HG02885 (cell line): ENCODE measurements around the gene GMEB2.
A peak's percentile ranks its signal among the peaks of the same experiment; 100 is the strongest.
"Not testable (repeated sequence)": the region's sequence is repeated elsewhere in the genome, so short reads cannot be mapped to it uniquely, and the experiment has no call there.

ENCODE experiments used
- ATAC-seq: cut with Tn5 transposase; IDR thresholded peaks from one replicate; pipeline ENCODE4 v1.9.1; 2021; ENCODE audit warnings: mild to moderate bottlenecking; ENCODE audit not compliant: unreplicated experiment, poor library complexity

Gene GMEB2

DNA sequence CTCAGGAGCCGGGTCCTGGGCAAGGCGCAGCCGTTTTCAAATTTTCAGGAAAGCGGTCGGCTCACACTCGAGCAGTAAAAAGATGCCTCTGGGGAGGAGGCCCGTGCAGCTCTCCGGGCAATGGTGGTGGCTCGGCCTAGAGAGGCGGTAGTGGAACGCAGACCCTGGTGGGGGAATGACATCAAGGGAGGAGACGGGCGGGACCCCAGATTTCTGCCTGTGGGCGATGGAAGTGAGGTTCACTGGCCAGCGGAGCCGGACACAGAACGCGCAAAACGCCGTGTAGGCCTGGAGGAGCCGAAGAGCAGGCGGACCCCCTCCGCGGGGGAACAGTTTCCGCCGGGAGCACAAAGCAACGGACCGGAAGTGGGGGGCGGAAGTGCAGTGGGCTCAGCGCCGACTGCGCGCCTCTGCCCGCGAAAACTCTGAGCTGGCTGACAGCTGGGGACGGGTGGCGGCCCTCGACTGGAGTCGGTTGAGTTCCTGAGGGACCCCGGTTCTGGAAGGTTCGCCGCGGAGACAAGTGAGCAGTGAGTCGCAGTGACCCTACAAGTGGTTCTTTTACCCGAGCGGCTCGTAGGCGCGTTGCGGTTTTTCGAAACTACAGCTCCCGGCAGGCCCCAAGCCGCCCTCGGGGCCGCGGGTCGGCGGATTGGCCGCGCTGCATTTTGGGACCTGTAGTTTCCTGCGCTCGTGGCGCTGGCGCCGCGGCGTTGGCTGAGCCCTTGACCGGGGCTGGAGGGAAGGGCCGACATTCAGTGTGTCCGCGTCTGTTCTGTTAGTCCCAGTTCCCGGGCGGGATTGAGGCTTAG is 31.2 kb upstream of the GMEB2 start, which contains the start of gene RTEL1:
Gene RTEL1, plus strand, starts transcription at position 376 of the 812 bp plus-strand sequence. CDS start 1,091 bp downstream, outside the sequence.
- ATAC-seq: peak; percentile 86

DNA sequence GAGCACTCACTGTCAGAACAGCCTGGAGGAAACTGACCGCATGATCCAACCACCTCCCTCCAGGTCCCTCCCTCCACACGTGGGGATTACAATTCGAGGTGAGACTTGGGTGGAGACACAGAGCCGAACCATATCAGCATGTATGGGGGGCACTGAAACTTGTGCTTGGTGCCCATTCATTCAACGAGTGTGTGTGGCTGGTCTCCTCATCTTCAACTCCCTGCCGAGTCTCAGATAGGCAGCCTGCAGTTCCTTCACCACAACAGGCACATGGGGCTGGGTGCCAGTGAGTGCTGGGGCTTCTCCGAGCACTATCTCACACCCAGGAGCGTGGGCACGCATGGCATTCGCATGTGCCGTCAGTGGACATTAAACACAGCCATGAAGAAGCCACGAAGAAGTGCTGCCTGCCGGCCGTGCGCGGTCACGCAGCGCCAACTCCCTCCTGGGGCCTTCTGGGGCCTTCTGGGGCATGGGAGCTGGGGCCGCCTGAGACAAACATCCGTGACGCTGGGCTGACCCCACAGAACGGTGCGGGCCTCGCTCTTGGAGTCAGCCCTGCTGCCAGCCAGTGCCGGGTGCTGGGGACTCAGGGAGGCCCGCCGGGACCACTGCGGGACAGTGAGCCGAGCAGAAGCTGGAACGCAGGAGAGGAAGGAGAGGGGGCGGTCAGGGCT is 30.5 kb upstream of the GMEB2 start:
- peak; percentile 5 for ATAC-seq

DNA sequence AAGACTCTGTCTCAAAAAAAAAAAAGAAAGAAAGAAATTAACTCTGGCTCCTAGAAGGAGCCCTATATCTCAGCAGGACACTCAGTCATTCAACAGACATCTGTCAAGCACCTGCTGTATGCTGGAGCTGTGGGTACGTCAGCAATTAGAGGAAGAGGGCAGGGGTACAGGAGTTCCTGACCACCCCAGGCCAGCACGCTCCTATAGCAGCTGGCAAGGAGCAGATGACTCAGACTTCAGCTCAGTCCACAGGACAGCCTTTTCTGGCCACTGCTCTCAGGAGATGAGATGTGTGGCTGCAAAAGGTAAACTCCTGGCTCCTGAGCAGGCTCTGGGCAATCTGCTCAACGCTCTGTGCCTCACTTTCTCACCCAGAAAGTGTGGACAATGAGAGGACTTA is 29.6 kb upstream of the GMEB2 start:
- no peak for ATAC-seq

DNA sequence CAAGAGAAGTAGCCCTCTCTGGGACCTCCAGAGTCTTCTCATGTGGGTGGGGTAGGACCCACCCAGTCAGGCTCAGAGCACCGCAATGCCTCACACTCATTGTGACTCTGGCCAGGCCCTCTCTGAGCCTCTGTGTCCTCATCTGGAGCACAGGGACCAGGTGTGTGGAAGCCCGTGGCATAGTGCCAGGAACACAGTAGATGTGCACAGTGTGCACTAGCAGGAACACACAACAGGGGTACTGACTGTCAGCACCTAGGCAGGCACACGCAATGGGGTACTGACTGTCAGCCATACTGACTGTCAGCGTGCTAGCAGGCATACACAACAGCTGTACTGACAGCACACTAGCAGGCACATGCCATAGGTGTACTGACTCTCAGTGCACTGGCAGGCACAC is 28.3 kb upstream of the GMEB2 start:
- ATAC-seq: no peak

DNA sequence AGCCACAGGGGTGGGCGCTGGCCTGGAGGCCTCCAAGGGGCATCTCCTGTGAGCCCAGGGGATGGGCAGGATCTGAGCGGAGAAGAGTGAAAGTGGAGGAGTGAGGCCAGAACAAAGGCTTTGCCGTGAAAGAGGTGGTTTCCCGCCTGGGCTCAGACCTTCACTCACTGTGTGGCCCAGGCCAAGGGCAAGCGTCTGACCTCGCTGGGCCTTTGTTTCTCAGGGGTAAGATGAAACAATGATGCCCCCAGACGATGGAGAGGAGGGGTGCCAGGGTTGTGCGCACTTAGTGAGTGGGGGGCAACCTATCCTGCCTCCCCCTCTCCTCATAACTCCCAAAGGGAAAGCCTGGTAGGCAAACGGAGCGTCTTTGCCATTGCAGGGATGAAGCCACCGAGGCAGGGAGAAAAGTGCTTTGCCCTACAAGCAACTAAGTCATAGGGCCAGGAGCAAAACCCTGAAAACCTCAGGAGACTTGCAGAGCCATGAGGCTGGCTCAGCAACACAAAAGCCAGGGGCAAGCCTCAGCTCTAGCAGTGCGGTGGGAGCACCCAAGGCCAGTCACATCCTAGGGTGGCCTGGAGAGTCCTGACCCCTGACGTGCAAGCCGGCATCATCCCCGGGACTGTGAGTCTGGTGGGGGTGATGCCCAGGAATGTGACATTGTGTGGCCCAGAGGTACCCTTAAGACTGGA is 27.2 kb upstream of the GMEB2 start:
- ATAC-seq: no peak

DNA sequence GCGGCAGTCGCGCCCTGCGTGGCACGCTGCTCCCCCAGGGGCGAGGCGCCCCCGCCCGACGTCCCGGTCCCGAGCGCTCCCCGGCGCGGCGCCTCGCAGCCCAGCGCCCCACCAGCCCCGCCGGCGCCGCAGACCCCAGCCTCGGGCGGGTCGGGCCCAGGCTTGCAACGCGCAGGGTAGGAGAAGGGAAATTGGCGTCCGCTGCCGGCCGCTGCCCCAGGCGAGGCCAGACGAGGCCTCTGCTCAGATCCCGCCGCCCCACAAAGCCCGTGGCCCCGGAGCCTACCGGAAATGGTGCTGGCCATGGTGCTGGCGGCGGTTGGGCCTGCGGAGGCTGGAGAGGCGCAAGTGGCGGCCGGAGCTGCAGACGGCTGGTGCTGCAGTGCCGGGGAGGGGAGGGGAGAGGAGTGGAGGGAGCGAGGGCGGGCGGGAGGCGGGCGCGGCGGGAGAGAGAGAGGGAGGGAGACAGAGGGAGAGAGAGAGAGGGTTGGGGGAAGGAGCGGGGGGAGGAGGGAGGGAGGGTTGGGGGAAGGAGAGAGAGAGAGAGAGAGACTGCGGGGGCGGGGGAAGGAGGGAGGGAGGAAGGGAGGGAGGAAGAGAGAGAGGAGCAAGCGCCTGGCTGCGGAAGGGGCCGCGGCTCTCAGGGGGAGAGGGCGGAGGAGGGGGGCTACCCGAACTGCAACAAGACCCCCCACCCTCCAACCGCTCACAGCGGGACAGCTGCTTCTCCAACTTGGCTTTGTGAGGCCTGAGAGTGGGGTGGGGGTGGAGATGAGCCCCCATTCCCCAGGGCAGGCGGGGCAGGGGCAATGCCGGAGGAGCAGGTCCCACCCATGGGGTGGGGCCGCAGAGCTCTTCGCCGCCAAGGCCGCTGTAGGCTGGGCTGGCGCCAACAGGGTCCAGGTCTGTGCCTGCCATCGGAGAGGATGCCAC is 26.4 kb upstream of the GMEB2 start, which contains the start of gene STMN3:
Gene STMN3, minus strand, starts transcription at position 384 of the 933 bp plus-strand sequence. Its CDS starts 79 bp downstream, at position 305.
- no peak for ATAC-seq

DNA sequence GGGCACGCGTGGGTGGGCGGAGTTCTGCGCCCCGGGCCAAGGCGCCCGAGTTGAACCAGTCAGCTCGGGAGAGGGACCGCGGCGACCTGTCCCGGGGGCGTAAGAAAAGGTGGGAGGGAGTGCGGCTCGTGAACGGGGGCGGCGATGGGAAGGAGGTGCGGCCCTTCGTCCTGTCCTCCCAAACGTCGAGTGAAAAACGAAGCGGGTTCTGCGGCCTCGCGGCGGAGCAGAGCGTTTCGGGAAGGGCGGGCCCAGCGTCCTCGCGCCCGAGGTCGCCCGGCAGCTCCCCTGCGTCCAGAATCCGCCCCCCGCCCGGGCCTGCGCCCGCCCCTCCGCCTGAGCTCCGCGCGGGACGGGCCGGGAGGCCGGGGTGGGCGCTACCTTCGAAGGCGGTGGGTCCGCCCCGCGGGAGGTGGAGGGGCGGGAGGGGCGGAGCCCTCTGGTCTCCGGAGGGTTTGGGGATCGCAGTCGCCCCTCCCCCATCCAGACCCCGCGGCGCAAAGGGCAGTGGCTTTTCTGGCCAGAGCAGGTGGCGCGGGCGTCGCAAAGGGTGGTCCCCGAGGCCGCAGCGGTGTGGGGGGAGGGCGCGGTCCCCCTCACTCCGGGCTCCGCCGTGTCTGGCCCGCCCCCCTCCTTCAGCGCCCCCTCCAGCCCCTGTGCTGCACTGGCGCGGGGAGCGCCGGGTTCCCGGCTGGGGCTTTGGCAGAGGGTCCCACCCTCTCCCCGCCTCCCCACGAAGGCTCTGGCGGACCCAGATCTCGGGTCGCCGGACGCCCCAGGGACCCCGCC is 25.5 kb upstream of the GMEB2 start:
- no peak for ATAC-seq

DNA sequence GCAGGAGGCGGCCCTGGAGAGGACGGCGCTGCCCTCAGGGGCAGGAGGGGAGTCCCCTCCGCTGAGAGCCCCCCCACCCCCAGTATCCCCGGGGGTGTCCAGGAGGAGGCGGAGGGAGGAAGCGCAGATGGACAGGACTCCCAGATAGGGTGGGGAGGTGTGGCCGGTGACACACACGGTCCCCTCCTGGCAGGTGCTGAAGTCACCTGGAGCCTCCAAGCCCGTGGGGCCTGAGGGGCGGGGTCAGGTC is 25.0 kb upstream of the GMEB2 start:
- ATAC-seq: no peak

DNA sequence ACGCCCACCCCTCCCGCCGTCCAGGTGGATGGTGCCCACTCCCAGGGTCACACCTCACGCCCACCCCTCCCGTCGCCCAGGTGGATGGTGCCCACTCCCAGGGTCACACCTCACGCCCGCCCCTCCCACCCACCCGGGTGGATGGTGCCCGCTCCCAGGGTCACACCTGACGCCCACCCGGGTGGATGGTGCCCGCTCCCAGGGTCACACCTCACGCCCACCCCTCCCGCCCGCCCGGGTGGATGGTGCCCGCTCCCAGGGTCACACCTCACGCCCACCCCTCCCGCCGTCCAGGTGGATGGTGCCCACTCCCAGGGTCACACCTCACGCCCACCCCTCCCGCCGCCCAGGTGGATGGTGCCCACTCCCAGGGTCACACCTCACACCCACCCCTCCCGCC is 23.6 kb upstream of the GMEB2 start:
- ATAC-seq: not testable (repeated sequence)

DNA sequence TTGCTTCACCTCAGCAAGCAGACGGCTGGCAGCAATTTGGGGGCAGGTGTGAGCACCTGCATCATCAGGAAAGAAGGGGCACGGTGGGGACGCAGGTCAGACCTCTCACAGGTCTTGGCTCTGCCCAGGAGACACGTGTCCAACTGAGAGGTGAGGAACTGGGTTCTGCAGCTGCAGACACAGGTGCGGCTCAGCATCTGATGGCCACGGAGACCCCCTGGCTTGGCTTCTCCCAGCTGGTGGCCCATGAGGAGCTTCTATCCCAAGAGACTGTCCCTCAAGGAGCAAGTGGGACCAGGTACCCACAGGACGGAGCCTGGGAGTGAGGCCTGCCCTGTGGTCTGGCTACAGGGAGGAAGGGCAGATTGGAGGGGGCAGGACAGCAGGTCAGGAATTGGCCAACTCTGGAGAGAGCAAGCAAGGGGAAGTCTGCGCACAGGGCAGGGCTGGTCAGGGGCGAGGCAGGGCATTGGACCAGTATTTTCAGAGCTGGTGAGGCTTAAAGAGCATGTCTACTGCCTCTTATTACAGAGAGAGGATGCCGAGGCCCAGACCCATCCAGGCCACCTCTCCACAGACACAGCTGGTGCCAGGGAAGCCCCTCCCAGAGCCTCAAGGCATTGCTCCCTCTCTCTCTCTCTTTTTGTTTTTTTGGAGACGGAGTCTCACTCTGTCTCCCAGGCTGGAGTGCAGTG is 22.1 kb upstream of the GMEB2 start:
- no peak for ATAC-seq

DNA sequence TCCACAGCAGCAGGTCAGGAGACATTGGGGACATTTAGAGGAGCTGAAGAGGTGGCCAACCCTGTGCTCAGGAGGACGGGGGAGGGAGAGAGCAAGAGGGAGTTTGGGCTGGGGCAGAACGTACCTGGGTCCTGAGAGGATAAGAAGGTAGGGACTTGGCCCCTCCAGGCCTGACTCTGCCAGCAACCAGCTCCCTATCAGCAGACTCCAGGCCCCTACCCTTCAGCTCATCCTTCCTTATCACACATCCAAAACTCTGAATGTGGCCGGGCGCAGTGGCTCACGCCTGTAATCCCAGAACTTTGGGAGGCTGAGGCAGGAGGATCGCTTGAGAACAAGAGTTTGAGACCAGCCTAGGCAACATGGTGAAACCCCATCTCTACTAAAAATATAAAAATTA is 21.3 kb upstream of the GMEB2 start:
- no peak for ATAC-seq

DNA sequence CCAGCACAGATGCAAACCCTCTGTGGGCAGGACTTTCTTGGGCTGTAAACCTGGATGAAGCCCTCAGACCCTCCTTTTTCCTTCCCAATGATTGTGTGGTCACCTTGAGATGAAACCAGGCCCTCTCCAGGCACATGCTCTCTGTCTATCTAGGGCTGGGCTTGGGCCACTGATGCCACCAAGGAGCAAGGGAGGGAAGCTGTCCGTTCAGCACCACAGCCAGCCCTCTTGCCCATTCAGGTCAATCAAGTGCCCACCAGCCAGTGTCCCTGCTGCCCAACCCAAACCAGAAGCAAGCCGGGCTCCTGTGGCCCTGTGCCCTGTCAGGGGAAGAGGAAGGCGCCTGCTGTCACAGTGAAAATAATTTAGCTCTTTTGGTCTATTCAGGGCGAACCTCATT is 18.3 kb upstream of the GMEB2 start:
- ATAC-seq: no peak

DNA sequence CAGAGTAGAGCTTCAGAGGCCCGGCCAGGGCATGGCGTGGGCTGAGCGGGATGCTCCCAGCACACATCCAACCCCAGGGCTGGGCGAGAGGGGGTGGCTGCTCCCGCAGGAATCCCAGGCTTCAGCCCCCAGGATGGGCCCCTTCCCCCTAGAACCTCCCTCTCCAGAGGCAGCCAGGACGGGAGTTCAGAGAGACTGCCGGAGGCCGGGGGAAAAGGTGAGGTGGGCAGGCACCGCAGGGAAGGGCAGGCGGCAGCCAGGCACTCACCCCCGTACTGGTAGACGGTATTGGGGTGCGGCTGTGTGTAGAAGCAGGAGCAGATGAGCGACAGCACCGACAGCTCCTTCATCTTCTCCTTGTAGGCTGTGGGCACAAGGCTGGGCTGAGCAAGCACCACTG is 17.0 kb upstream of the GMEB2 start:
- no peak for ATAC-seq

DNA sequence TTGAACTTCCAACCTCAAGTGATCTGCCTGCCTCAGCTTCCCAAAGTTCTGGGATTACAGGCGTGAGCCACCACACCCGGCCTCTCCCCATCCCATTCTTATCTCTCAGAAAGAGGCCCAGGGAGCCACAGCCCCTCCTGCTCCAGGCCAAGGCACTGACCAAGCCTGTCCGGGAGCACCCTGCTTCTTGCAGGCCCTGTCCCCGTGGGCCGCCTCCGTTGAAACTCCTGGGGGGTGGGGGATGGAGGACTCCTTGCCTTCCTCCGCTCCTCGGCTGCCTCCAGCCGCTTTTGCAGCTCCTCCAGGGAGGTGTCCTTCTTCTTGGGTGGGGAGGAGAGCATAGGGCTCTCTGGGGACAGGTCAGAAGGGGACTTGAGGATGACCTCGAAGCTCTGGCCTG is 16.6 kb upstream of the GMEB2 start:
- ATAC-seq: no peak

DNA sequence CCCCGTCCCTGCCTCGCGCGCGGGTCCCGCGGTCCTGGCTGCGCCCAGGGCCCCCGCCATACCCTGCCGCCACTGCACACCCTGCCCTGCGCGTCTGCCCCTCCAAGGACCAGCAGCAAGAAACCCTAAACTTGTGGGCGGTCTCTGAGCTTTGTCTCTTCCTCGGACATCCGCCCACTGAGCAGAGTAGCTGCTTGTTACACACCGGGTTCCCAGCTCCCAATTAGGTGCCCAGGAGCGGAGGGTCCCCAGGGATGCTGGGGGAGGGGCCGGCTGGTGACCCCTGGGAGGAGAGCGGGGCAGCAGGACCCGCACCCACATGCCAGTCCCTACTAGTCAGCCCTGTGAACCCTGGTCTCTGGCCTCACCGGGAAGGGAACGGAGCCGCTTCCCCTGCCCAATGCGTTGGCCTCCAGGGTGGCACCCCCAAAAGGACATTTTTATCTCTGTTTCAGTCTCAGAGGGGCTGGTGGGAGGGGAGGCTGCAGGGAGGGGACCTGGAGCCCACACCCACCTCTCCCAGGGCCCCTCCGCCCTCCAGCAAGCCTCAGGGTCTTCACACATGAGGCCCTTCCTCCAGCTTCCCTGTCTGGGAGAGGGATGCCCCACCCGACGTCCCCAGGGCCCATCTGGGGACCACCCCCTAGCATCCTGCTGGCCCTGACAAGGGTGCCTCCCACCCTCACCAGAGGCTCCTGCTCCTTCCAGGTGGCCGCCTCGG is 15.8 kb upstream of the GMEB2 start:
- ATAC-seq: peak; percentile 4

DNA sequence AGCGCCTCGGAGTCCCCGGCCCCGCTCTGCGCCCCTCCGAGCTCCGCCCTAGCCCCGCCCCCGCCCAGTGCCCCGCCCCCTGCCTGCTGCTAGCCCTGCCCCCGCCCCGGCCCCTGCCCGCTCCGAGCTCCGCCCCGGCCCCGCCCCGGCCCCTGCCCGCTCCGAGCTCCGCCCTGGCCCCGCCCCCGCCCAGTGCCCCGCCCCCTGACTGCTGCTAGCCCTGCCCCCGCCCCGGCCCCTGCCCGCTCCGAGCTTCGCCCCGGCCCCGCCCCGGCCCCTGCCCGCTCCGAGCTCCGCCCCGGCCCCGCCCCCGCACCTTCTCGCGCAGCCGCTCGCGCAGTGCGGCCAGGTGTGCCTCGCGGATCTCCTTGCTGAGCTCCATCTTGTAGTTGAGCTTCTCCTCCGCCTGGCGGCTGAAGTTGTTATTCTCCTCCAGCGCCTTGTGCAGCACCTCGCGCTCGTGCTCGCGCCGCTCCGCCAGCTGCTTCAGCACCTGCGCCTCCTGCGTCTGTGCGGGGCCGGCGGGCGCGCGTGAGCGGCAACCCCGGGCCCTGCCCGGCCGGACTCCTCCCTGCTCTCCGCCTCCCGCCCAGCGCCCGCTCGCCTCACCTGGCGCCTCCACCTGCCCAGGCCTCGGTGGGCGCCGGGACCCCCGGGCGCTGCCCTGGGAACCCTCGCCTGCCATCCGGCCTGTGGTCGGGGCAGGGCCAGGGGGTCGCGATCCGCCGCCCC is 15.1 kb upstream of the GMEB2 start:
- ATAC-seq: peak; percentile 79

DNA sequence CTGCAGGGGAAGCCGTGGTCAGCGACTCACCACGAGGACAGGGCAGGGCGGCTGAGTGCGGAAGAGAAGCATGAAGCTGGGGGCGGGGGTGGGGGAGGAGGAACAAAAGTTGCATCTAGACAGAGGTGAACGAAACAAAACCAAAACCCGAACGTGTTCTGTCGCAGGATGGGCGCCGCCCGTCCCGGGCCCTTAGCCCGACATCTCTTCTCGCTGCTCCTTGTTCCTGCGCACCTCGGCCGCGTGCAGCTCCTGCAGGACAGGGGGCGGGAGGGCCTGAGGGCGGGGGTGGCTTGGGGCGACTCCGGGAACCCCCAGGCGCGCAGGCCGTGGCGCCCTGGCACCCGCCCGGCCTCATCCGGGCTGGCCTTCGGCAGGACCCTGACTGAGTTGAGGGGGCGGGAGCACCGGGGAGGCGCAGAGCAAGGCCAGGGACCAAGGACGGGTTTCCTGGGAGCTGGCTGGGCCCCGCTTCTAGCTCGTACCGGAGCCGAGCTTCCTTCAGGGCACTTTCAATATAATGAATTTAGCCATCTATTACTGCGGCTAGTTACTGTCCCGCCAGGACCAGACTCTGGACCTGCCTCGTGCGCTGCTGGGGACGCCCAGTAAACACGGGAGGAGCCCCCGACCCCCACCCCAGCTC is 14.4 kb upstream of the GMEB2 start:
- ATAC-seq: peak; percentile 19
